HG02973 (cell line): Measurements from ENCODE around the gene SLF1.

Source experiments
- ATAC-seq: cut with Tn5 transposase; IDR thresholded peaks from one replicate; pipeline ENCODE4 v1.9.1; 2021; ENCODE audit warnings: moderate library complexity; ENCODE audit not compliant: unreplicated experiment

The SLF1 gene

GRCh38 chr5:94707359-94707758 is 88.9 kb downstream of the SLF1 start:
- no peak for ATAC-seq

- ATAC-seq, result no peak
Measured at GRCh38 chr5:94709277-94709676, 90.8 kb downstream of the SLF1 start.

- ATAC-seq, result no peak
Measured at GRCh38 chr5:94711785-94712184, 93.3 kb downstream of the SLF1 start.

- ATAC-seq, result no peak
Measured at GRCh38 chr5:94715768-94716167, 97.3 kb downstream of the SLF1 start.

GRCh38 chr5:94725142-94725541 is 106.7 kb downstream of the SLF1 start:
- no peak for ATAC-seq

GRCh38 chr5:94731471-94731870 is 113.0 kb downstream of the SLF1 start:
- no peak for ATAC-seq

GRCh38 chr5:94736498-94736897 is 118.0 kb downstream of the SLF1 start:
- ATAC-seq, result no peak

- ATAC-seq, result no peak
Measured at GRCh38 chr5:94740286-94740685, 121.8 kb downstream of the SLF1 start.

- no peak for ATAC-seq
Measured at GRCh38 chr5:94742852-94743251, 124.4 kb downstream of the SLF1 start.

GRCh38 chr5:94744906-94745305 is 126.4 kb downstream of the SLF1 start:
- ATAC-seq, result peak; percentile 25

- peak; percentile 90 for ATAC-seq
Measured at GRCh38 chr5:94745786-94746730, 127.6 kb downstream of the SLF1 start.

- ATAC-seq, result peak; percentile 38
Measured at GRCh38 chr5:94746731-94747124, 128.3 kb downstream of the SLF1 start.
